NCI-H2196 (cell line): ENCODE measurements around the gene IPO11.
A peak's percentile ranks its signal among the peaks of the same experiment; 100 is the strongest.
"Not testable (repeated sequence)": the region's sequence is repeated elsewhere in the genome, so short reads cannot be mapped to it uniquely, and the experiment has no call there.

ENCODE experiments used
- DNase-seq: peaks from one replicate; lab custom pipeline; 2025; ENCODE audit not compliant: unreplicated experiment; lab: John Stamatoyannopoulos, UW

The IPO11 gene

GRCh38 chr5:62448528-62448927, 36.0 kb downstream of the IPO11 start:
- no peak for DNase-seq

GRCh38 chr5:62450259-62450658, 37.7 kb downstream of the IPO11 start:
- DNase-seq = no peak

GRCh38 chr5:62457071-62457470, 44.5 kb downstream of the IPO11 start:
- DNase-seq = no peak

GRCh38 chr5:62460578-62460983, 48.0 kb downstream of the IPO11 start:
- peak; percentile 29 for DNase-seq

GRCh38 chr5:62461561-62461960, 49.0 kb downstream of the IPO11 start:
- no peak for DNase-seq

GRCh38 chr5:62465985-62466925, 53.7 kb downstream of the IPO11 start:
- no peak for DNase-seq

- DNase-seq = no peak
Measured at GRCh38 chr5:62473209-62473608, 60.6 kb downstream of the IPO11 start.

DNA sequence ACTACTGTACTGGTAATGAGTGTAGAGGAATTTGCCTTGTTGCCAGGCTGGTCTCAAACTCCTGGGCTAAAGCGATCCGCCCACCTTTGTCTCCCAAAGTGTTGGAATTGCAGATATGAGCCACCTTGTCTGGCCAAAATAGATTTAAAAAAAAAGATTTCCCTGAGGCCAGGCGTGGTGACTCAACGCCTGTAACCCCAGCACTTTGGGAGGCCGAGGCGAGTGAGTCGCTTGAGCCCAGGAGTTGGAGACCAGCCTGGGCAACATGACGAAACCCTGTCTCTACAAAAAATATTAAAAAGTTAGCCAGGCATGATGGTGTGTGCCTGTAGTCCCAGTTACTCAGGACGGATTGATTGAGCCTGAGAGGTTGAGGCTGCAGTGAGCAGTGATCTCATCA, 62.5 kb downstream of the IPO11 start:
- DNase-seq = no peak

DNA sequence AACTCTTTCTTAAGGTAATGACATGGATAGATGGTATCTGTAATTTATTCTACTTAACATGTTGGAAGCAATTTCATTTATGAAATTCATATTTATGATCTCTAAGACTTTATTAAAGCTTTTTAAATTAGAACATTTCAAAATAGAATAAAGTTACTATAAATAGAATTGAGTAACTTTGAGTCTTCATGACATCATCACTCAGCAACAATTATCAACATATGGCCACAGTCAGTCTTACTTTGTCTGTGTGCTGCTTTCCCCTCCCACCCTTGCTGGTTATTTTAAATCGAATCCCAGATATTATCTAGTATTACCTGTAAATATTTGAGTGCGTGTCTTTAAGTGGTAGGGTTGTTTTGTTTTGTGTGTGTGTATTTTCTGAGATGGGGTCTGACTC, 65.2 kb downstream of the IPO11 start:
- no peak for DNase-seq

GRCh38 chr5:62483556-62483955, 71.0 kb downstream of the IPO11 start:
- DNase-seq = no peak

GRCh38 chr5:62486672-62487071, 74.1 kb downstream of the IPO11 start:
- DNase-seq = no peak

DNA sequence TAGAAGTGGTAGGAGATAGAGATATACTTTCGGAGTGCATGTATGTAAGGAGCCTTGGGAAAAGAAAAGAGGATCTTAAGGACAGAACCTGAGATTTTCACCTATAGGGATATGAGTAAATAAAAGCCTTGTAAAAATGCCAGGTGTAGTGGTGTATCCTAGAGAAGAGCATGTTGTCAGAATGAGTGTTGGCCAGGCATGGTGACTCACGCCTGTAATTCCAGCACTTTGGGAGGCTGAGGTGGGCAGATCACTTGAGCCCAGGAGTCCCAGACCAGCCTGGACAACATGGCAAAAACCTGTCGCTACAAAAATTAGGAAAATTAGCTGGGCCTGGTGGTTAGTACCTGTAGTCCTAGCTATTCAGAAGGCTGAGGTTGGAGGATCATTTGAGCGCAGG, 76.0 kb downstream of the IPO11 start:
- no peak for DNase-seq

DNA sequence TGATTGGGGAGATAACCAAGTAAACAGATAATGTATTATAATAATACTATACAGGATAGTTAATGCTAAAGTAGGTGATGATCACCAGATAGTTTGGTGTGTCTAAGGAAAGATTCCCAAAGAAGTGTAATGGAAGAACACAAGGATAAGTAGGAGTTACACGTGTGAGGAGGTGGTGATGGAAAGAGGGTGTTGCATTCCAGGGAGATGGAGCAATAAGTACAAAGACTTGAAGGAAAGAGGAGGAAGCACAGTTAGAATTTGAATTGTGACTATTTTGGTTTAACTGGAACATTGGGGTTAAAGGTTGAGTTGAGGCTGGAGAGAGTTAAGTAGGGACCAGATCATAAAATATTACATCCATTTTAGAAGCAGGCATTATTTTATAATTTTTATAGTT, 76.9 kb downstream of the IPO11 start:
- DNase-seq = no peak

GRCh38 chr5:62494772-62495171, 82.2 kb downstream of the IPO11 start:
- DNase-seq = no peak

GRCh38 chr5:62496876-62497275, 84.3 kb downstream of the IPO11 start:
- DNase-seq = no peak

GRCh38 chr5:62498961-62499360, 86.4 kb downstream of the IPO11 start:
- DNase-seq = no peak

DNA sequence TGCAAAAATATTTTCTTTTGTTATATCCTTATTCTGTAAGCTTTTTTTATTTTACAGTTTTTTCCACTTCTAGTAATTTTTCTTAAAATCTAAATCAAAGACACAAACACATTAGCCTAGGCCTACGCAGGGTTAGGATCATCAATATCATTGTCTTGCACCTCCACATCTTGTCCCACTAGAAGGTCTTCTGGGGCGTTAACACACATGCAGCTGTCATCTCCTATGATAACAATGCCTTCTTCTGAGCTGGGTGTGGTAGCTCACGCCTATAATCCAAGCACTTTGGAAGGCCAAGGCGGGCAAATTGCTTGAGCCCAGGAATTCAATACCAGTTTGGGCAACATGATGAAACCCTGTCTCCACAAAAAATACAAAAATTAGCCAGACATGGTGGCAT, 87.2 kb downstream of the IPO11 start:
- DNase-seq = no peak

DNA sequence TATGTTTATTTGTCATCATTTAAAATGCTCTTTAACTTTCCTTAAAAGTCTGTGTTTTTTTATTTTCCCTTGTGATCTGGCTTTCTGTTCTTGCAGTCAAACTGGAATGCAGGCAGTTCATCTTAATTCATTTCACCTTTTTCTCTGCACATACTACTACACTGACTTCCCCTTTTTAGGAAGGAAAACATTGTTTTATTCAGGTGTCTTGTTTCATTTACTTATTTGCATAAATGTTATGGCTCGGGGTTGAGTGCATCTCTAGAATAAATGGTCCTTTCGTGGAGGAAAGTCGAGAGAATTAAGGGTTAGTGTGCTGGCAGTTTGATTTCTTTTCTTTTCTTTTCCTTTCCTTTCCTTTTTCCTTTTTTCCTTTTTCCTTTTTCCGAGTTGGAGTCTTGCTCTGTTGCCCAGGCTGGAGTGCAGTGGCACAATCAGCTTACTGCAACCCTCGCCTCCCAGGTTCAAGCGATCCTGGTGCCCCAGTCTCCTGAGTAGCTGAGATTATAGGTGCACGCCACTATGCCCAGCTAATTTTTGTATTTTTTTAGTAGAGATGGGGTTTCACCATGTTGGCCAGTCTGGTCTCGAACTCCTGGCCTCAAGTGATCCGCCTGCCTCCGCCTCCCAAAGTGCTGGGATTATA, 90.0 kb downstream of the IPO11 start:
- DNase-seq = no peak

- DNase-seq = no peak
Measured at GRCh38 chr5:62504129-62504528, 91.6 kb downstream of the IPO11 start.

- DNase-seq = no peak
Measured at GRCh38 chr5:62506659-62507460, 94.3 kb downstream of the IPO11 start.

DNA sequence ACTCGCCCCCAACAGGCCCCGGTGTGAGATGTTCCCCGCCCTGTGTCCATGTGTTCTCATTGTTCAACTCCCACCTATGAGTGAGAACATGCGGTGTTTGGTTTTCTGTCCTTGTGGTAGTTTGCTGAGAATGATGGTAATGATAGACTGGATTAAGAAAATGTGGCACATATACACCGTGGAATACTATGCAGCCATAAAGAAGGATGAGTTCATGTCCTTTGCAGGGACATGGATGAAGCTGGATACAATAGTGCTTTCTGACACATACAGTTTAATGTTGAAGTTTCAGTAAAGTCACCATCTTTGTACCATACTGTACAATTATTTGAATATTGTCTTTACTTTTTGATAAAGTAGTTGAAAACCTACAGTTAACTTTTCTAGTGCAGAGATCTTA, 96.2 kb downstream of the IPO11 start:
- not testable (repeated sequence) for DNase-seq

DNA sequence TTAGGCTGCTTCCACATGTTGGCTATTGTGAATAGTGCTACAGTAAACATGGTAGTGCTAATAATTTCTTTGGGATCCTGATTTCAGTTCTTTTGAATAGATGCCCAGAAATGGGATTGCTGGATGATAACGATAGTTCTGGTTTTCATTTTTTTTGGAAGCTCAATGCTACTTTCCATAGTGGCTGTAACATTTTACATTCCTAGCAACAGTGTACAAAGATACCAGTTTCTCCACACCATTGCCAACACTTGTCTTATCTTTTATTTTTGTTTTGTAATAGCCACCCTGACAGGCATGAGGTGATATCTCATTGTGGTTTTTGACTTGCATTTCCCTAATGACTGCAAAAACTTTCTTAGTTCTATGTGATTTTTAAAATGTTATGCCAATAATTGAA, 97.2 kb downstream of the IPO11 start:
- DNase-seq = no peak
